Neural cell (in vitro differentiated cells): ENCODE results near the gene YKT6. TPM values are rescaled to one million over a fixed set of nuclear protein-coding genes. Genes with fewer than 3 reads are reported as not detected.

Experiments used
- H2AFZ ChIP-seq: fragments of 200-600, 300-800 bp; sonication (generic), shearing (Covaris generic); 2 replicates; pipeline ENCODE4 v1.6.0; 2014; ENCODE audit warnings: low read depth, mild to moderate bottlenecking, antibody characterized with exemption, low read length, moderate library complexity
- H3F3A ChIP-seq: fragments of 200-600 bp; shearing (Covaris generic); 2 replicates; pipeline ENCODE4 v1.6.1; 2016; ENCODE audit warnings: mild to moderate bottlenecking, moderate library complexity, mixed read lengths, antibody characterized with exemption, low read length; ENCODE audit not compliant: insufficient read depth, poor library complexity, severe bottlenecking
- H3K27ac ChIP-seq: fragments of 200-600, 300-800 bp; sonication (generic), shearing (Covaris generic); 2 replicates; pipeline ENCODE4 v1.5.1; 2014; ENCODE audit warnings: mild to moderate bottlenecking, low read length, moderate library complexity
- H3K27me3 ChIP-seq: fragments of 300-800, 200-600 bp; sonication (generic), shearing (Covaris generic); 2 replicates; pipeline ENCODE4 v1.6.0; 2014; ENCODE audit warnings: mild to moderate bottlenecking, low read depth, low read length, moderate library complexity; ENCODE audit not compliant: insufficient read depth
- H3K36me3 ChIP-seq: fragments of 300-800, 200-600 bp; sonication (generic), shearing (Covaris generic); 2 replicates; pipeline ENCODE4 v1.5.1; 2014; ENCODE audit warnings: mild to moderate bottlenecking, antibody characterized with exemption, low read length, moderate library complexity; ENCODE audit not compliant: insufficient read depth
- H3K4me2 ChIP-seq: fragments of 300-800, 200-600 bp; sonication (generic), shearing (Covaris generic); 2 replicates; pipeline ENCODE4 v1.6.0; 2014; ENCODE audit warnings: mild to moderate bottlenecking, low read length
- H3K4me3 ChIP-seq: fragments of 300-800, 200-600 bp; sonication (generic), shearing (Covaris generic); 2 replicates; pipeline ENCODE4 v1.5.1; 2014; ENCODE audit warnings: mild to moderate bottlenecking, low read length, moderate library complexity
- H3K79me2 ChIP-seq: fragments of 200-600 bp; shearing (Covaris generic); replicated peaks from 2 replicates; pipeline ENCODE4 v1.6.0; 2014; ENCODE audit warnings: mild to moderate bottlenecking, low read length, moderate library complexity; ENCODE audit not compliant: insufficient read depth
- H3K9ac ChIP-seq: fragments of 300-800, 200-600 bp; sonication (generic), shearing (Covaris generic); 2 replicates; pipeline ENCODE4 v1.6.1; 2016; ENCODE audit warnings: mild to moderate bottlenecking, low read length, mixed read lengths
- H3K9me2 ChIP-seq: fragments of 200-600 bp; shearing (Covaris generic); 2 replicates; pipeline ENCODE4 v1.6.1; 2016; ENCODE audit warnings: mild to moderate bottlenecking, low read length, mixed read lengths; ENCODE audit not compliant: insufficient read depth
- H3K9me3 ChIP-seq: fragments of 200-600, 300-800 bp; sonication (generic), shearing (Covaris generic); 2 replicates; pipeline ENCODE4 v1.6.1; 2016; ENCODE audit warnings: mild to moderate bottlenecking, mixed run types, low read length, moderate library complexity, mixed read lengths
- H4K20me1 ChIP-seq: fragments of 200-600 bp; shearing (Covaris generic); 2 replicates; pipeline ENCODE4 v1.6.1; 2016; ENCODE audit warnings: mild to moderate bottlenecking, mixed run types; ENCODE audit not compliant: insufficient read depth
- EP300 ChIP-seq: fragments of 450-650 bp; conservative IDR thresholded peaks from 2 replicates; pipeline ENCODE4 v1.6.1; 2014; ENCODE audit warnings: antibody characterized with exemption, mild to moderate bottlenecking, moderate library complexity; ENCODE audit not compliant: poor library complexity, severe bottlenecking
- EZH2 ChIP-seq: fragments of 200-600, 300-800 bp; shearing (Covaris generic), sonication (generic); IDR thresholded peaks from 2 replicates; pipeline ENCODE4 v1.6.1; 2014; ENCODE audit warnings: antibody characterized with exemption, low read length, borderline replicate concordance, mild to moderate bottlenecking; ENCODE audit not compliant: insufficient read depth, poor library complexity, severe bottlenecking
- MXI1 ChIP-seq: fragments of 450-650 bp; conservative IDR thresholded peaks from 2 replicates; pipeline ENCODE4 v1.6.1; 2014; ENCODE audit warnings: antibody characterized with exemption, mild to moderate bottlenecking; ENCODE audit not compliant: poor library complexity, severe bottlenecking
- POLR2AphosphoS5 ChIP-seq: IDR thresholded peaks from 2 replicates; pipeline ENCODE4 v1.6.1; 2012
- RAD21 ChIP-seq: fragments of 450-650 bp; conservative IDR thresholded peaks from 2 replicates; pipeline ENCODE4 v1.6.1; 2014; ENCODE audit warnings: antibody characterized with exemption, mild to moderate bottlenecking, moderate library complexity
- SMC3 ChIP-seq: fragments of 450-650 bp; conservative IDR thresholded peaks from 2 replicates; pipeline ENCODE4 v1.6.1; 2014; ENCODE audit warnings: antibody characterized with exemption, mild to moderate bottlenecking, moderate library complexity; ENCODE audit not compliant: poor library complexity
- TAF1 ChIP-seq: IDR thresholded peaks from 2 replicates; pipeline ENCODE4 v1.6.1; 2012; ENCODE audit warnings: low read depth
- polyA plus RNA-seq: library from polyadenylated mRNA; depleted of rRNA; stranded (reverse); fragments of >200 nt; gene quantifications from 2 replicates; pipeline ENCODE4 v1.2.3, GENCODE V29; 2014
- TF ChIP-seq, protein P1 (sequence below): fragments of 450-650 bp; IDR thresholded peaks from 2 replicates; pipeline ENCODE4 v1.5.1; 2014; ENCODE audit warnings: antibody characterized with exemption, mild to moderate bottlenecking, moderate library complexity; ENCODE audit not compliant: poor library complexity, severe bottlenecking
- TF ChIP-seq, protein P2 (sequence below): IDR thresholded peaks from 2 replicates; pipeline ENCODE4 v1.6.1; 2012; ENCODE audit warnings: borderline replicate concordance

YKT6 gene
- polyA plus RNA-seq, 1 donor from 2014 or later = 93.4 TPM

DNA sequence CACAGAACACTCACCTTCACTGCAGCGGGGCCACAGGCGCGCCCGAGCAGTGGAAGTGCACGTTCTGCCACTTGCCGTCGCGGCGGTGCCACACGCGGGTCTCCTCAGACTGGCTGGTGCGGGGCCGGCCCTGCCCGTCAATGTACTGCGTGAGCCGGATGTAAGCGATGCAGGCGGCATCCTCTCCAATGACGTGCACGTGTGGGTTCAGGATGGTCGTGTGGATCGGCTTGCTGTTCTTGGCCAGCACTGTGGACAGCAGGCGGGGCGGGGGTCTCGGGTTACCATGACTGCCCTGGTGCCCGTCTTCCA lies 19.2 kb downstream of the YKT6 start:
- Histone ChIP-seq H3K9me2 (no peaks in the 10 kb centered on the region), H3K4me3 (no peak overlapping the region), H3F3A (no peaks in the 10 kb centered on the region), H3K79me2 (no peaks in the 10 kb centered on the region), H3K27ac (no peak overlapping the region), H4K20me1 (no peaks in the 10 kb centered on the region), H3K36me3 (no peaks in the 10 kb centered on the region), H3K4me2 (no peak overlapping the region), H3K9me3 (peaks cover 5% of the 10 kb centered on the region), H2AFZ (no peak overlapping the region), H3K9ac (no peak overlapping the region), H3K27me3 (no peaks in the 10 kb centered on the region)
- TF ChIP-seq SMC3 (no peak), EP300 (no peak), EZH2 (no peak)
- TF ChIP-seq, protein P1, sequence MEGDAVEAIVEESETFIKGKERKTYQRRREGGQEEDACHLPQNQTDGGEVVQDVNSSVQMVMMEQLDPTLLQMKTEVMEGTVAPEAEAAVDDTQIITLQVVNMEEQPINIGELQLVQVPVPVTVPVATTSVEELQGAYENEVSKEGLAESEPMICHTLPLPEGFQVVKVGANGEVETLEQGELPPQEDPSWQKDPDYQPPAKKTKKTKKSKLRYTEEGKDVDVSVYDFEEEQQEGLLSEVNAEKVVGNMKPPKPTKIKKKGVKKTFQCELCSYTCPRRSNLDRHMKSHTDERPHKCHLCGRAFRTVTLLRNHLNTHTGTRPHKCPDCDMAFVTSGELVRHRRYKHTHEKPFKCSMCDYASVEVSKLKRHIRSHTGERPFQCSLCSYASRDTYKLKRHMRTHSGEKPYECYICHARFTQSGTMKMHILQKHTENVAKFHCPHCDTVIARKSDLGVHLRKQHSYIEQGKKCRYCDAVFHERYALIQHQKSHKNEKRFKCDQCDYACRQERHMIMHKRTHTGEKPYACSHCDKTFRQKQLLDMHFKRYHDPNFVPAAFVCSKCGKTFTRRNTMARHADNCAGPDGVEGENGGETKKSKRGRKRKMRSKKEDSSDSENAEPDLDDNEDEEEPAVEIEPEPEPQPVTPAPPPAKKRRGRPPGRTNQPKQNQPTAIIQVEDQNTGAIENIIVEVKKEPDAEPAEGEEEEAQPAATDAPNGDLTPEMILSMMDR = no peak
- TF ChIP-seq, protein P2, sequence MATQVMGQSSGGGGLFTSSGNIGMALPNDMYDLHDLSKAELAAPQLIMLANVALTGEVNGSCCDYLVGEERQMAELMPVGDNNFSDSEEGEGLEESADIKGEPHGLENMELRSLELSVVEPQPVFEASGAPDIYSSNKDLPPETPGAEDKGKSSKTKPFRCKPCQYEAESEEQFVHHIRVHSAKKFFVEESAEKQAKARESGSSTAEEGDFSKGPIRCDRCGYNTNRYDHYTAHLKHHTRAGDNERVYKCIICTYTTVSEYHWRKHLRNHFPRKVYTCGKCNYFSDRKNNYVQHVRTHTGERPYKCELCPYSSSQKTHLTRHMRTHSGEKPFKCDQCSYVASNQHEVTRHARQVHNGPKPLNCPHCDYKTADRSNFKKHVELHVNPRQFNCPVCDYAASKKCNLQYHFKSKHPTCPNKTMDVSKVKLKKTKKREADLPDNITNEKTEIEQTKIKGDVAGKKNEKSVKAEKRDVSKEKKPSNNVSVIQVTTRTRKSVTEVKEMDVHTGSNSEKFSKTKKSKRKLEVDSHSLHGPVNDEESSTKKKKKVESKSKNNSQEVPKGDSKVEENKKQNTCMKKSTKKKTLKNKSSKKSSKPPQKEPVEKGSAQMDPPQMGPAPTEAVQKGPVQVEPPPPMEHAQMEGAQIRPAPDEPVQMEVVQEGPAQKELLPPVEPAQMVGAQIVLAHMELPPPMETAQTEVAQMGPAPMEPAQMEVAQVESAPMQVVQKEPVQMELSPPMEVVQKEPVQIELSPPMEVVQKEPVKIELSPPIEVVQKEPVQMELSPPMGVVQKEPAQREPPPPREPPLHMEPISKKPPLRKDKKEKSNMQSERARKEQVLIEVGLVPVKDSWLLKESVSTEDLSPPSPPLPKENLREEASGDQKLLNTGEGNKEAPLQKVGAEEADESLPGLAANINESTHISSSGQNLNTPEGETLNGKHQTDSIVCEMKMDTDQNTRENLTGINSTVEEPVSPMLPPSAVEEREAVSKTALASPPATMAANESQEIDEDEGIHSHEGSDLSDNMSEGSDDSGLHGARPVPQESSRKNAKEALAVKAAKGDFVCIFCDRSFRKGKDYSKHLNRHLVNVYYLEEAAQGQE = no peak

DNA sequence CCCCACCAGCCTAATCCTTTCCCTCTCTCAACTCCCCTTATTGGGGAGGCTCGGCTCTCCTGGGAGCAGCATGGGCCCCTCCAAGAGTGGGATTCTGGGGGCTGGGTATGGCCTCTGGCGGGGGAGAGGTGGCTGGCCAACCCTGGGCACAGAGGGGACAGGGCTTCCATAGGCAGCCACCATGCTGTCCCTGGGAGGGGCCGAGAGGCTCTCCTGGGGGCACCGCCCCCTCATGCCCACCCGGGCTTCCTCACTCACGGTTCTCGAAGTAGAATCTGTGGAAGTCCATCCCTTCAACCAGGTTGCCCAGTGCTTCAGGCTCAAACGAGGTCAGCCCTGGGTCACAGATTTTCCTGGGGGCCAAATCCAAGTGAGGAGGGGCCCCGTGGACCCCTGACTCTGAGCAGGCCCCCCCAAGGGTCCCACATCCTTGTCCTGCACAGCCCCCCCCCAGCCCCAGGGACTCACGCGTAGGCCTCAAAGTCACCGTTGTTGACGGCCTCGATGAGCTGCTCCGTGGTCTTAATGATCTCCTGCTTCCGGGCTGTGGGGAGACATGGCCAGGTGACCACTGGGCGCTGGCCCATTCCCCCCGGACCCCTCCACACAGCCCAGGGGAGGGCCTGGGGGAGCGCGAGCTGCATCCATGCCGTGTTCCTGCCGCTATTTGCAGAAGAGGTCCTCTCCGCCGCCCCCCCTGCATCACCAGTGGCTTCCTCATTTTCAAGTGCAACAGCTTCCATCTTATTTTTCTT lies 19.8 kb downstream of the YKT6 start:
- Histone ChIP-seq H3K9ac (no peak overlapping the region), H3K4me2 (no peak overlapping the region), H3K9me3 (peaks cover 5% of the 10 kb centered on the region), H3K27me3 (no peaks in the 10 kb centered on the region), H3K4me3 (no peak overlapping the region), H3F3A (no peaks in the 10 kb centered on the region), H3K9me2 (no peaks in the 10 kb centered on the region), H3K27ac (no peak overlapping the region), H3K36me3 (no peaks in the 10 kb centered on the region), H3K79me2 (no peaks in the 10 kb centered on the region), H4K20me1 (no peaks in the 10 kb centered on the region), H2AFZ (no peak overlapping the region)
- TF ChIP-seq MXI1 (no peak), POLR2AphosphoS5 (no peak), RAD21 (no peak), TAF1 (no peak), SMC3 (no peak), EP300 (no peak), EZH2 (no peak)
- TF ChIP-seq, protein P1 = no peak
- TF ChIP-seq, protein P2 = no peak
